CD4-positive, alpha-beta T cell (primary cell): ENCODE data around the gene RIT2. TPM values are rescaled to one million over a fixed set of nuclear protein-coding genes. Genes with fewer than 3 reads are reported as not detected.

Source experiments
- ATAC-seq: fragments of 200-7000 bp; cut with Tn5 transposase; one replicate; pipeline ENCODE4 v1.10.0; 2022; ENCODE audit warnings: mild to moderate bottlenecking; ENCODE audit not compliant: poor library complexity
- CTCF ChIA-PET: fragments of 350-600 bp; sonication (Branson Sonifier 250); formaldehyde crosslinking; loops from one replicate; lab custom pipeline; 2021; ENCODE audit warnings: antibody characterized with exemption, inconsistent platforms; lab: Charles Lee
- POLR2A ChIA-PET: fragments of 350-600 bp; sonication (Branson Sonifier 250); formaldehyde crosslinking; loops from one replicate; lab custom pipeline; 2021; ENCODE audit warnings: antibody characterized with exemption, inconsistent platforms; lab: Charles Lee
- DNase-seq, 14 experiments: peaks; one replicate each; pipeline ENCODE4 v3.0.0-alpha.2; 2013 to 2020; ENCODE audit warnings: mixed read lengths in 2 of 14
- H3K27ac ChIP-seq, 2 donors: one replicate each; pipeline versions ENCODE4 v1.5.1 to v1.7.0; 2013; ENCODE audit warnings: low read length in 2 of 2, low read depth in 1 of 2, mild to moderate bottlenecking in 1 of 2
- H3K27me3 ChIP-seq, 2 experiments: 1 replicate in 1 of 2; 2 replicates in 1 of 2; pipeline versions ENCODE4 v1.6.1 to v1.7.0; 2013; ENCODE audit warnings: low read length in 2 of 2, control low read depth in 1 of 2, mild to moderate bottlenecking in 1 of 2, moderate library complexity in 1 of 2; ENCODE audit not compliant: insufficient read depth in 2 of 2, control insufficient read depth in 1 of 2
- H3K36me3 ChIP-seq: one replicate; pipeline ENCODE4 v1.6.1; 2013; ENCODE audit warnings: low read length, control low read depth; ENCODE audit not compliant: insufficient read depth
- H3K4me1 ChIP-seq: one replicate; pipeline ENCODE4 v1.6.1; 2013; ENCODE audit warnings: low read length, control low read depth; ENCODE audit not compliant: insufficient read depth
- H3K4me3 ChIP-seq: one replicate; pipeline ENCODE4 v1.5.1; 2013; ENCODE audit warnings: mild to moderate bottlenecking, low read length, moderate library complexity
- H3K9me3 ChIP-seq, 2 experiments: 1 replicate in 1 of 2; 2 replicates in 1 of 2; pipeline versions ENCODE4 v1.6.1 to v1.7.0; 2013; ENCODE audit warnings: low read length in 2 of 2, mild to moderate bottlenecking in 2 of 2, control low read depth in 1 of 2, moderate library complexity in 1 of 2; ENCODE audit not compliant: control insufficient read depth in 1 of 2, insufficient read depth in 1 of 2
- H3K27ac Mint-ChIP-seq: one replicate; pipeline ENCODE4 v1.8.0; 2020; ENCODE audit warnings: mixed read lengths
- H3K27me3 Mint-ChIP-seq: one replicate; pipeline ENCODE4 v1.8.0; 2021; ENCODE audit warnings: mixed read lengths
- H3K36me3 Mint-ChIP-seq: one replicate; pipeline ENCODE4 v1.8.0; 2021; ENCODE audit warnings: low read depth, mixed read lengths
- H3K4me1 Mint-ChIP-seq: one replicate; pipeline ENCODE4 v1.8.0; 2021; ENCODE audit warnings: low read depth, mixed read lengths
- H3K4me3 Mint-ChIP-seq: one replicate; pipeline ENCODE4 v1.8.0; 2020; ENCODE audit warnings: mild to moderate bottlenecking, mixed read lengths
- H3K9me3 Mint-ChIP-seq: one replicate; pipeline ENCODE4 v1.8.0; 2020; ENCODE audit warnings: mixed read lengths
- intact Hi-C, 2 experiments: fragments of 100-400 bp; cut with DNase I in 1 of 2; cut with micrococcal nuclease in 1 of 2; formaldehyde crosslinking; loops; one replicate each; pipeline versions ENCODE4 v1.15.1 to v1.9.0; 2023 to 2025; cut with DNase I, micrococcal nuclease
- total RNA-seq, 174 experiments: library from RNA in 2 of 174; stranded (reverse) in 2 of 174; gene quantifications; one replicate each; pipeline ENCODE4 v1.2.3 and lab custom pipeline; 2021 to 2026
- TF ChIP-seq, protein P1 (sequence below): fragments of 200-600 bp; IDR thresholded peaks from one replicate; pipeline ENCODE4 v1.8.0; 2022; ENCODE audit warnings: antibody characterized with exemption, mild to moderate bottlenecking

Gene RIT2
- total RNA-seq, 2 experiments from 2014 or later = not detected

- ChIA-PET POLR2A (no interaction called here), CTCF (no interaction called here)
- ATAC-seq (no peak), DNase-seq (no peak)
- H3K27ac Mint-ChIP-seq = no peak overlapping the region
- H3K27me3 Mint-ChIP-seq = no peaks in the 10 kb centered on the region
- H3K27ac ChIP-seq = no peak overlapping the region
- H3K27me3 ChIP-seq = no peaks in the 10 kb centered on the region
- H3K36me3 ChIP-seq = no peaks in the 10 kb centered on the region
- no peaks in the 10 kb centered on the region for H3K4me1 ChIP-seq
- H3K4me1 Mint-ChIP-seq = no peaks in the 10 kb centered on the region
- no peaks in the 10 kb centered on the region for H3K36me3 Mint-ChIP-seq
- peaks cover 4% of the 10 kb centered on the region for H3K9me3 Mint-ChIP-seq
- H3K4me3 ChIP-seq = no peak overlapping the region
- H3K9me3 ChIP-seq = no peaks in the 10 kb centered on the region
- TF ChIP-seq, protein P1, sequence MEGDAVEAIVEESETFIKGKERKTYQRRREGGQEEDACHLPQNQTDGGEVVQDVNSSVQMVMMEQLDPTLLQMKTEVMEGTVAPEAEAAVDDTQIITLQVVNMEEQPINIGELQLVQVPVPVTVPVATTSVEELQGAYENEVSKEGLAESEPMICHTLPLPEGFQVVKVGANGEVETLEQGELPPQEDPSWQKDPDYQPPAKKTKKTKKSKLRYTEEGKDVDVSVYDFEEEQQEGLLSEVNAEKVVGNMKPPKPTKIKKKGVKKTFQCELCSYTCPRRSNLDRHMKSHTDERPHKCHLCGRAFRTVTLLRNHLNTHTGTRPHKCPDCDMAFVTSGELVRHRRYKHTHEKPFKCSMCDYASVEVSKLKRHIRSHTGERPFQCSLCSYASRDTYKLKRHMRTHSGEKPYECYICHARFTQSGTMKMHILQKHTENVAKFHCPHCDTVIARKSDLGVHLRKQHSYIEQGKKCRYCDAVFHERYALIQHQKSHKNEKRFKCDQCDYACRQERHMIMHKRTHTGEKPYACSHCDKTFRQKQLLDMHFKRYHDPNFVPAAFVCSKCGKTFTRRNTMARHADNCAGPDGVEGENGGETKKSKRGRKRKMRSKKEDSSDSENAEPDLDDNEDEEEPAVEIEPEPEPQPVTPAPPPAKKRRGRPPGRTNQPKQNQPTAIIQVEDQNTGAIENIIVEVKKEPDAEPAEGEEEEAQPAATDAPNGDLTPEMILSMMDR = no peak
- H3K4me3 Mint-ChIP-seq = no peak overlapping the region
- intact Hi-C loops = no loop called here
Observed at GRCh38 chr18:42746794-42747193, 368.7 kb downstream of the RIT2 start.

GRCh38 chr18:42745931-42746330 lies 369.6 kb downstream of the RIT2 start:
- DNase-seq (no peak), ATAC-seq (no peak)
- ChIA-PET POLR2A (no interaction called here), CTCF (no interaction called here)
- H3K27ac ChIP-seq = no peak overlapping the region
- H3K36me3 Mint-ChIP-seq = no peaks in the 10 kb centered on the region
- no peaks in the 10 kb centered on the region for H3K4me1 Mint-ChIP-seq
- no peaks in the 10 kb centered on the region for H3K9me3 ChIP-seq
- H3K4me1 ChIP-seq = no peaks in the 10 kb centered on the region
- H3K4me3 Mint-ChIP-seq = no peak overlapping the region
- no peak overlapping the region for H3K4me3 ChIP-seq
- H3K27me3 ChIP-seq = no peaks in the 10 kb centered on the region
- intact Hi-C loops = no loop called here
- no peaks in the 10 kb centered on the region for H3K27me3 Mint-ChIP-seq
- H3K27ac Mint-ChIP-seq = no peak overlapping the region
- TF ChIP-seq, protein P1 = no peak
- H3K9me3 Mint-ChIP-seq = peaks cover 4% of the 10 kb centered on the region
- H3K36me3 ChIP-seq = no peaks in the 10 kb centered on the region

DNA sequence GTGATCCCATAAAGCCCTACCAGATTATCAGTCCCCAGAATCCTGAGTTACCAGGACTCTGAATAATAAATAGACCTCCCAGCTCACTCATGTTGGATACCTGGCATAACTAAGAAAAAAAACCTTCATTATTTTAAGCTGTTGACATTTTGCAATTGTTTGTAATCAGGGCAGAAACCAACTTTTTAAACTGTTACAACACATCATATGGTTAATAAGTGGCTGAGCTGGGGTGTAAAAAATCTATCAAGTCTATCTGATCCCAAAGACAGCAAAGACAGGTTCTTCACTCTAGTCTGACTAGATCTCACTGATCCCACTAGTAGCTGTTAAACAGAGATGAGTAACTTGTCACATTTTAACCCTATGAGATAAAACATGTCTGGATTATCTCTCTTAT lies 370.3 kb downstream of the RIT2 start:
- DNase-seq (no peak), ATAC-seq (no peak)
- no peaks in the 10 kb centered on the region for H3K27me3 Mint-ChIP-seq
- ChIA-PET POLR2A (no interaction called here), CTCF (no interaction called here)
- no peaks in the 10 kb centered on the region for H3K27me3 ChIP-seq
- H3K4me3 Mint-ChIP-seq = no peak overlapping the region
- H3K27ac Mint-ChIP-seq = no peak overlapping the region
- H3K27ac ChIP-seq = no peak overlapping the region
- H3K36me3 Mint-ChIP-seq = no peaks in the 10 kb centered on the region
- TF ChIP-seq, protein P1 = no peak
- H3K4me1 ChIP-seq = no peaks in the 10 kb centered on the region
- H3K9me3 ChIP-seq = no peaks in the 10 kb centered on the region
- intact Hi-C loops = no loop called here
- H3K9me3 Mint-ChIP-seq = peaks cover 2% of the 10 kb centered on the region
- H3K36me3 ChIP-seq = no peaks in the 10 kb centered on the region
- H3K4me3 ChIP-seq = no peak overlapping the region
- H3K4me1 Mint-ChIP-seq = no peaks in the 10 kb centered on the region
